NT2/D1 (cell line): ENCODE data around the gene LUC7L2.
"Not testable (repeated sequence)": the region's sequence is repeated elsewhere in the genome, so short reads cannot be mapped to it uniquely, and the experiment has no call there.

Source experiments
- DNase-seq: peaks from one replicate; pipeline ENCODE4 v3.0.0-alpha.2; 2011; ENCODE audit warnings: low read depth, low spot score
- H3K27me3 ChIP-seq: 2 replicates; pipeline ENCODE4 v1.6.0; 2011; ENCODE audit warnings: mild to moderate bottlenecking; ENCODE audit not compliant: insufficient read length, insufficient read depth
- H3K36me3 ChIP-seq: 2 replicates; pipeline ENCODE4 v1.6.1; 2011; ENCODE audit warnings: mild to moderate bottlenecking, low read length, mixed read lengths; ENCODE audit not compliant: insufficient read depth, insufficient read length
- H3K4me1 ChIP-seq: 2 replicates; pipeline ENCODE4 v1.5.1; 2011; ENCODE audit not compliant: insufficient read depth, insufficient read length
- H3K4me3 ChIP-seq: 2 replicates; pipeline ENCODE4 v1.5.1; 2011; ENCODE audit warnings: low read depth; ENCODE audit not compliant: insufficient read length
- H3K9ac ChIP-seq: 2 replicates; pipeline ENCODE4 v1.6.0; 2011; ENCODE audit warnings: low read depth; ENCODE audit not compliant: insufficient read length
- H3K9me3 ChIP-seq: 2 replicates; pipeline ENCODE4 v1.5.1; 2011; ENCODE audit warnings: mild to moderate bottlenecking, low read length; ENCODE audit not compliant: insufficient read depth
- SUZ12 ChIP-seq: IDR thresholded peaks from 2 replicates; pipeline ENCODE4 v1.6.1; 2011; ENCODE audit not compliant: insufficient read length, insufficient read depth; ENCODE audit errors: extremely low read depth
- YY1 ChIP-seq: IDR thresholded peaks from 2 replicates; pipeline ENCODE4 v1.6.1; 2011; ENCODE audit not compliant: insufficient read length, insufficient read depth
- ZNF274 ChIP-seq: IDR thresholded peaks from 2 replicates; pipeline ENCODE4 v1.6.1; 2011; ENCODE audit warnings: mild to moderate bottlenecking, low read depth, low read length

Gene LUC7L2

GRCh38 chr7:139330333-139331030, 29.2 kb upstream of the LUC7L2 start:
- H3K9me3 ChIP-seq, result no peaks in the 10 kb centered on the region
- DNase-seq, result no peak
- H3K27me3 ChIP-seq, result no peaks in the 10 kb centered on the region
- H3K9ac ChIP-seq, result no peak overlapping the region
- TF ChIP-seq ZNF274 (no peak), YY1 (no peak), SUZ12 (no peak)
- no peaks in the 10 kb centered on the region for H3K4me1 ChIP-seq
- H3K4me3 ChIP-seq, result no peak overlapping the region
- no peaks in the 10 kb centered on the region for H3K36me3 ChIP-seq

DNA sequence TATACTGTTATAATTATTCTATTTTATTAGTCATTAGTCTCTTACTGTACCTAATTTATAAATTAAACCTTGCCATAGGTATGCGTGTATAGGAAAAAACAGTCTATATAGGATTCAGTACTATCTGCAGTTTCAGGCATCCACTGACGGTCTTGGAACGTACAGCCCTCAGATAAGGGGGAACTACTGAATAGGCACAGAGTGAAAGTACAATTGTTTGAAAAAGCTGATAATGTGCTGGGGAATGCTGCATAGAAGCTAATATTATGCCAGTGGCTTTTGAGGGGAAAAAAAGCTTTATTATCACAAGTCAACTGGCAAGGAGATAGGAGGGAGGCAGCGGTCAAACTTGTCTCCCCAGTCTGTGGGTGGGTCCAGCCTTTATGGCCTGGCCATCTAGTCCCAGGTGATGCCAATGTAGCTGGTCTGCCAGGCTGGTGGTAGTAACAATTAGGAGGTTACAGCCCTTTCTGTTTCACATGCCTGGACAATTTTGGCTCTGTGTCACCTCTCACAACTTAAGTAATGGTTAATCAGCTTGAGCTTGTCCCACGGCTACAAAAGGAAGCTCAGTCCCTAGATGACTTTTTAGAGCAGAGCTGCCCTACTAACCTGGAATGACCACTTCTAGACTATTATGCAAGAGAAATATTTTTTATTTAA, 26.9 kb upstream of the LUC7L2 start:
- Histone ChIP-seq H3K36me3 (no peaks in the 10 kb centered on the region), H3K27me3 (no peaks in the 10 kb centered on the region), H3K4me1 (no peaks in the 10 kb centered on the region), H3K9ac (no peak overlapping the region), H3K4me3 (no peak overlapping the region), H3K9me3 (no peaks in the 10 kb centered on the region)
- no peak for DNase-seq
- no peak for TF ChIP-seq ZNF274
- no peak for TF ChIP-seq SUZ12
- no peak for TF ChIP-seq YY1

- DNase-seq, H3K27me3 ChIP-seq, H3K9ac ChIP-seq, H3K9me3 ChIP-seq, H3K4me1 ChIP-seq, H3K36me3 ChIP-seq, H3K4me3 ChIP-seq: not testable (repeated sequence)
These were observed 26.3 kb upstream of the LUC7L2 start for GRCh38 chr7:139333443-139333842.

- Histone ChIP-seq H3K4me1 (no peaks in the 10 kb centered on the region), H3K4me3 (no peak overlapping the region), H3K9ac (no peak overlapping the region), H3K36me3 (no peaks in the 10 kb centered on the region), H3K9me3 (no peaks in the 10 kb centered on the region), H3K27me3 (no peaks in the 10 kb centered on the region)
- DNase-seq, result no peak
- no peak for TF ChIP-seq SUZ12
- TF ChIP-seq ZNF274, result no peak
- no peak for TF ChIP-seq YY1
These were observed 25.1 kb upstream of the LUC7L2 start for GRCh38 chr7:139334399-139335150.

- Histone ChIP-seq H3K9ac (no peak overlapping the region), H3K27me3 (no peaks in the 10 kb centered on the region), H3K36me3 (no peaks in the 10 kb centered on the region), H3K4me1 (no peaks in the 10 kb centered on the region), H3K4me3 (no peak overlapping the region), H3K9me3 (no peaks in the 10 kb centered on the region)
- DNase-seq, result no peak
- TF ChIP-seq ZNF274, result no peak
- no peak for TF ChIP-seq YY1
- no peak for TF ChIP-seq SUZ12
These were observed 20.7 kb upstream of the LUC7L2 start for GRCh38 chr7:139339025-139339424.

DNA sequence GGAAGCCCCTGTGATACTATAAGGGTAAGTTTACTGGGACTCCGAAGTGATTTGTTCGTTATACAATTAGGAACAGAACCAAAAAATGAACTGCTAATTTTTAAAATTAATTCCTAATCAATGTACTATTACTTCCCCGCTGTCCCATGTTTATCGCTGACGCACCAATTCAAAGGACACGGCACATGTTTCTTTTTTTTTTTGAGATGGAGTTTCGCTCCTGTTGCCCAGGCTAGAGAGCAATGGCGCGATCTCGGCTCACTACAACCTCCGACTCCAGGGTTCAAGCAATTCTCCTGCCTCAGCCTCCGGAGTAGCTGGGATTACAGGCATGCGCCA, 20.0 kb upstream of the LUC7L2 start:
- H3K27me3 ChIP-seq, result no peaks in the 10 kb centered on the region
- no peaks in the 10 kb centered on the region for H3K36me3 ChIP-seq
- no peak overlapping the region for H3K9ac ChIP-seq
- peak overlapping the region; percentile 96 for H3K4me3 ChIP-seq
- TF ChIP-seq YY1 (no peak), ZNF274 (no peak)
- H3K4me1 ChIP-seq, result no peaks in the 10 kb centered on the region
- H3K9me3 ChIP-seq, result no peaks in the 10 kb centered on the region
- DNase-seq, result no peak

- Histone ChIP-seq H3K4me1 (no peaks in the 10 kb centered on the region), H3K4me3 (peak overlapping the region; percentile 96), H3K27me3 (no peaks in the 10 kb centered on the region), H3K9me3 (no peaks in the 10 kb centered on the region), H3K9ac (peak overlapping the region; percentile 99), H3K36me3 (peaks cover under 1% of the 10 kb centered on the region)
- DNase-seq, result peak; percentile 98
- TF ChIP-seq ZNF274, result no peak
- TF ChIP-seq YY1, result no peak
- no peak for TF ChIP-seq SUZ12
These were observed 19.5 kb upstream of the LUC7L2 start for GRCh38 chr7:139340037-139340807.
